ENCODE data around the gene TM2D3. TPM values are rescaled to one million over a fixed set of nuclear protein-coding genes. Genes with fewer than 3 reads are reported as not detected.

The TM2D3 gene
- total and polyA plus RNA-seq, 2 donors (not counting 3 experiments of a cell fraction or from before 2014, with no cell fraction given): 34.3 to 51.5 TPM

- ChIA-PET CTCF (interaction anchor here (0.6 to 5.1 kb wide), 34 partner anchors 8 to 723 kb away, joined by 3 to 82 read pairs (median 4); partner anchors contain the start of genes SNRPA1, TARS3 and TM2D3), POLR2A (no interaction called here)
- peaks cover 2% of the 10 kb centered on the region for H3K79me2 ChIP-seq (ENCODE audit: control insufficient read depth, insufficient read depth, low read length)
- DNase-seq (ENCODE audit: low read depth, low spot score) (peak; percentile 82), FAIRE-seq (peak; percentile 91)
- peaks cover 9% of the 10 kb centered on the region in 2 experiments for H3K36me3 ChIP-seq (ENCODE audit: control insufficient read depth in 2 of 2, extremely low read depth in 1 of 2, insufficient read depth in 2 of 2, low read length in 2 of 2)
- peak overlapping the region; percentile 37 for H3K4me2 ChIP-seq (ENCODE audit: insufficient read depth, low read length)
- H3K9me3 ChIP-seq (replicated peaks; ENCODE audit: control insufficient read depth, insufficient read depth, low read length): no peaks in the 10 kb centered on the region
- peaks cover 23% of the 10 kb centered on the region for H3K4me1 ChIP-seq (ENCODE audit: control insufficient read depth, extremely low read depth, insufficient read depth, low read length)
- no peaks in the 10 kb centered on the region for H3K9me1 ChIP-seq (replicated peaks; ENCODE audit: control insufficient read depth, extremely low read depth, insufficient read depth, low read length)
- peak overlapping the region; percentile 93 for H3K27ac ChIP-seq (ENCODE audit: insufficient read depth, low read depth, low read length)
- H3K4me3 ChIP-seq (replicated peaks in 1 of 3; ENCODE audit: insufficient read depth in 1 of 3, low read depth in 1 of 3, low read length in 3 of 3): no peak overlapping the region
- no peaks in the 10 kb centered on the region for H4K20me1 ChIP-seq (replicated peaks; ENCODE audit: control insufficient read depth, extremely low read depth, insufficient read depth, low read length)
- intact Hi-C loops (cut with micrococcal nuclease): loop anchor here (1.0 kb wide), 7 partner anchors 101 to 626 kb away; partner anchors contain the start of gene SELENOS
- H2AFZ ChIP-seq (ENCODE audit: low read depth, low read length): no peak overlapping the region
- TSS peak; percentile 61 for BruUV-seq (replicated peaks)
- dilution Hi-C loops (cut with MboI; ENCODE audit: extremely low pct_ligation_motif_present, low sequenced_read_pairs): no loop called here
- H3K27me3 ChIP-seq (ENCODE audit: control insufficient read depth in 2 of 2, insufficient read depth in 2 of 2, low read length in 2 of 2): no peaks in the 10 kb centered on the region
- peak overlapping the region; percentile 11 for H3K9ac ChIP-seq (replicated peaks; ENCODE audit: extremely low read depth, insufficient read depth, low read length)
- TF ChIP-seq, protein P1, sequence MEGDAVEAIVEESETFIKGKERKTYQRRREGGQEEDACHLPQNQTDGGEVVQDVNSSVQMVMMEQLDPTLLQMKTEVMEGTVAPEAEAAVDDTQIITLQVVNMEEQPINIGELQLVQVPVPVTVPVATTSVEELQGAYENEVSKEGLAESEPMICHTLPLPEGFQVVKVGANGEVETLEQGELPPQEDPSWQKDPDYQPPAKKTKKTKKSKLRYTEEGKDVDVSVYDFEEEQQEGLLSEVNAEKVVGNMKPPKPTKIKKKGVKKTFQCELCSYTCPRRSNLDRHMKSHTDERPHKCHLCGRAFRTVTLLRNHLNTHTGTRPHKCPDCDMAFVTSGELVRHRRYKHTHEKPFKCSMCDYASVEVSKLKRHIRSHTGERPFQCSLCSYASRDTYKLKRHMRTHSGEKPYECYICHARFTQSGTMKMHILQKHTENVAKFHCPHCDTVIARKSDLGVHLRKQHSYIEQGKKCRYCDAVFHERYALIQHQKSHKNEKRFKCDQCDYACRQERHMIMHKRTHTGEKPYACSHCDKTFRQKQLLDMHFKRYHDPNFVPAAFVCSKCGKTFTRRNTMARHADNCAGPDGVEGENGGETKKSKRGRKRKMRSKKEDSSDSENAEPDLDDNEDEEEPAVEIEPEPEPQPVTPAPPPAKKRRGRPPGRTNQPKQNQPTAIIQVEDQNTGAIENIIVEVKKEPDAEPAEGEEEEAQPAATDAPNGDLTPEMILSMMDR (IDR thresholded peaks at IDR 0.05; ENCODE audit: extremely low read depth in 1 of 2, insufficient read depth in 1 of 2, low read depth in 1 of 2, low read length in 2 of 2): peak; percentile 81 to 82
- TF ChIP-seq EZH2 (IDR thresholded peaks at IDR 0.05; ENCODE audit: borderline replicate concordance, low read depth, low read length, severe bottlenecking): no peak
These were observed 10.9 kb downstream of the TM2D3 start for GRCh38 chr15:101641129-101641764.

DNA sequence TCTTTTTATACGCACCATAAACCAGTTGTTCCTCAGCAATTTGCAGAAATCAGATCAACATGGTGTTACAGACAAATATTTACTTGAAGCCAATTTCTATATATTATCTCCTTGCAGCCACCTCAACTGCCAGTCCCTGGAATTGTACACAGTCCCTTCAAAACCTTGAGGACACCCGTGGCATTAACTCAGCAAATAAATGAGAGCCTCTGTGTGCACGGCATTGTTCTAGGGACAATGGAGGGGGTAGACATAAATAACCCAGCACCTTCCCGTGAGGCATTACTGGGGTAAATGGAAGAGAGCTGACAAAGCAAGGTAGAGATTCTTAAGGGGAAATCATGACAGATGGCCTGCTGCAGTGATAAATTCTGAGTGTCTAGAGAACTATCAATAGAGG, 12.5 kb downstream of the TM2D3 start:
- TF ChIP-seq GATA2 (IDR thresholded peaks at IDR 0.05; ENCODE audit: insufficient read depth, insufficient read length, low read depth, low read length) (no peak), JUN (IDR thresholded peaks at IDR 0.05; ENCODE audit: borderline replicate concordance, insufficient read depth, insufficient read length, low read depth) (no peak), POLR2A (IDR thresholded peaks at IDR 0.05; ENCODE audit: low read depth, low read length) (no peak), EZH2 (IDR thresholded peaks at IDR 0.05; ENCODE audit: borderline replicate concordance, low read depth, low read length, severe bottlenecking) (no peak), MAX (IDR thresholded peaks at IDR 0.05; ENCODE audit: insufficient read depth, insufficient read length) (no peak), POLR2AphosphoS5 (IDR thresholded peaks at IDR 0.05; ENCODE audit: insufficient read depth, low read depth, low read length) (no peak), FOS (IDR thresholded peaks at IDR 0.05; ENCODE audit: borderline replicate concordance, insufficient read depth, low read length) (no peak), MYC (IDR thresholded peaks at IDR 0.05; ENCODE audit: low read depth, low read length) (no peak)
- TF ChIP-seq, protein P1 (IDR thresholded peaks at IDR 0.05; ENCODE audit: extremely low read depth in 1 of 2, insufficient read depth in 1 of 2, low read depth in 1 of 2, low read length in 2 of 2): no peak
- DNase-seq (ENCODE audit: low read depth, low spot score): no peak
- no peak overlapping the region for H3K9ac ChIP-seq (replicated peaks; ENCODE audit: extremely low read depth, insufficient read depth, low read length)
- no TSS peak for BruUV-seq (replicated peaks)
- intact Hi-C loops (cut with micrococcal nuclease) (no loop called here), dilution Hi-C loops (cut with MboI; ENCODE audit: extremely low pct_ligation_motif_present, low sequenced_read_pairs) (no loop called here)
- POLR2A ChIA-PET: no interaction called here
- CTCF ChIA-PET: interaction anchor here (0.7 to 5.1 kb wide), 6 partner anchors 21 to 355 kb away, joined by 3 to 82 read pairs (median 4); no protein-coding TSS in a partner anchor
- no peak overlapping the region for H3K4me2 ChIP-seq (ENCODE audit: insufficient read depth, low read length)
- no peaks in the 10 kb centered on the region for H3K9me3 ChIP-seq (replicated peaks; ENCODE audit: control insufficient read depth, insufficient read depth, low read length)
- no peaks in the 10 kb centered on the region for H3K9me1 ChIP-seq (replicated peaks; ENCODE audit: control insufficient read depth, extremely low read depth, insufficient read depth, low read length)
- peaks cover 23% of the 10 kb centered on the region for H3K4me1 ChIP-seq (ENCODE audit: control insufficient read depth, extremely low read depth, insufficient read depth, low read length)
- no peak for FAIRE-seq
- H3K36me3 ChIP-seq (ENCODE audit: control insufficient read depth in 2 of 2, extremely low read depth in 1 of 2, insufficient read depth in 2 of 2, low read length in 2 of 2): peaks cover 5 to 6% of the 10 kb centered on the region in 2 experiments
- no peak overlapping the region for H2AFZ ChIP-seq (ENCODE audit: low read depth, low read length)
- H3K4me3 ChIP-seq (replicated peaks in 1 of 3; ENCODE audit: insufficient read depth in 1 of 3, low read depth in 1 of 3, low read length in 3 of 3): no peak overlapping the region
- H3K27ac ChIP-seq (ENCODE audit: insufficient read depth, low read depth, low read length): no peak overlapping the region
- no peaks in the 10 kb centered on the region for H3K79me2 ChIP-seq (ENCODE audit: control insufficient read depth, insufficient read depth, low read length)
- no peaks in the 10 kb centered on the region for H3K27me3 ChIP-seq (ENCODE audit: control insufficient read depth in 2 of 2, insufficient read depth in 2 of 2, low read length in 2 of 2)
- no peaks in the 10 kb centered on the region for H4K20me1 ChIP-seq (replicated peaks; ENCODE audit: control insufficient read depth, extremely low read depth, insufficient read depth, low read length)
